NCI-H146 treated with DMSO at 0.1 percent for 48 hours (cell line): Measurements from ENCODE around the gene ANKRD34A.

ENCODE experiments used
- DNase-seq: peaks from one replicate; lab custom pipeline; 2025; ENCODE audit not compliant: unreplicated experiment; lab: John Stamatoyannopoulos, UW

ANKRD34A gene

DNA sequence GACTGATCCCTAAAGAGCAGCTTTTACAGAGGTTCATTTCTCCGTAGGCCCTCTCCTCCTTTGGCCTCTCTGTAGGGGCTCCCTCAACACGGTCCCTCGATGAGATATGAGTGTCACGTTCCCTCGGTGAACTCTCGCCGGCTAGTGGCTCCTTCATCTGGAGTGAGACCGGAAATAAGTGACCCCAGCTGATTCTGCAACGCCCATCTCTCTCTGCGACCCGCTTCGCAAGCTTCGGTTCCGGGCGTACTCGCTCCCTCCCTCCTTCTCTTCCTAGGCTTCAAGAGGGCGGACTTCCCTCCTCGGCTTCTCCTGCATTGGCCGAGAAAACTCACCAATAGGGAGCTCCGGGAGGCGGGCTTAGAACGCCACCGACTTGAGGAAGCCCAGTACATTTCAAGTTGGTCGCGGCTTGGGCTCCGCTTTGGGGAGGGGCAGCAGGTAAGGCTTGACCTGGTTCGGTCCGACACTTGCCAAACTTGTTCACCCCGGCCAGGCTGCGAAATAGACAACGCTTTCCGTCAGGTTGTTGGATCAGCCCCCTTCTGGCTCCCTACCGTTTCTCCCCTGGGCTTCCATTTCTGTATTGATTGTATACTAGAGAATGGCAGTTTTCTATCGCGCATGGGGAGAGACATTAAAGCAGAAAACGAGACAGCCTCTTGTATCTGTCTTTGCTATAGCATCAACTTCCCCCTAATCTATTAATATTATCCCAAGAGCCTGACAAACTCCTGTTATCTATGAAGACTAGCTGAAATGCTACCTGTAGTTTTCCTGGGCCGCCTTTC lies at the start of gene ANKRD34A, which contains the start of gene POLR3GL:
ANKRD34A (minus strand) TSS at position 248 of the 791 bp plus-strand sequence. CDS start 2,816 bp downstream, outside the sequence.
POLR3GL (plus strand) TSS at position 363 of the 791 bp plus-strand sequence. CDS start 10,176 bp downstream, outside the sequence.
- peak; percentile 85 for DNase-seq

- DNase-seq: no peak
These were observed 49.2 kb upstream of the ANKRD34A start for GRCh38 chr1:146013559-146013922.

DNA sequence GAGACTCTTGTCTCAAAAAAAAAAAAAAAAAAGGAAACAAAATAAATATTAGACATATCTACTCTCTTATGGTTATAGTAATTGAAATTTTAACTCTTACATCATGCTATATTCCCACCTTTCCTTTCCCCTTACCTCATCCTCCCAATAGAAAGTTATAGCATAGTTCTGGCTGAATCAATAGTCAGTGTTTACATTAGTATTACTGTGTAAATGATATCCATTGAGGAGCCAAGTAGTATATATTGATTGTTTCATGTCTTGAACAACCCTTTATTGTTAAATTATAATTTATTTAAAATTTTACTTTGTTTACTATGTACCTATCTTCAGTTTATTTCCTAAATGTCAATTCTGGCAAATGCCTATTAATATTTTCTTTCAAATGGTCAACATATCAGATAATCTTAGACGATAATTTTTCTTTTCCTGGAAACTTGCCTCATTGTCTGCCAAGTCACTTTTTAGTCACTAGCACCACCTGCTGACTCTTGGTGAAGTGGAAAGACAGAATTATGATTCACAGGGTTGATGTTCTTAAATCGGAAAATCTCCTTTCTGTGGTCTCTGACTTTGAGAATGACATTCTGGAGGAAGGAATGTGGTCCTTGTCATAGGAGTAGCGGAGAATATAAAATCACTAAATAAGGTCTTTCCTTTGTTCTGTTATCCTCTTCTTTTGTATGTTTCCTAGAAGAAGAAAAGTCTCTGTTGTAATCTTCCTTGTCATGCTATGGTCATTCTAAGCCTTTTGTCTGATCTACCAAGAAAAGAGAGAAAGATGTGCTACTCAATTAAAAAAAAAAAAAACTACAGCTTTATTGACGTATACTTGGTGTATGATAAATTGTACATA lies 48.6 kb upstream of the ANKRD34A start:
- DNase-seq: peak; percentile 81

- no peak for DNase-seq
These were observed 45.9 kb upstream of the ANKRD34A start for GRCh38 chr1:146010126-146010738.

- no peak for DNase-seq
These were observed 43.2 kb upstream of the ANKRD34A start for GRCh38 chr1:146007489-146008133.

- no peak for DNase-seq
These were observed 37.3 kb upstream of the ANKRD34A start for GRCh38 chr1:146001709-146002108.

DNA sequence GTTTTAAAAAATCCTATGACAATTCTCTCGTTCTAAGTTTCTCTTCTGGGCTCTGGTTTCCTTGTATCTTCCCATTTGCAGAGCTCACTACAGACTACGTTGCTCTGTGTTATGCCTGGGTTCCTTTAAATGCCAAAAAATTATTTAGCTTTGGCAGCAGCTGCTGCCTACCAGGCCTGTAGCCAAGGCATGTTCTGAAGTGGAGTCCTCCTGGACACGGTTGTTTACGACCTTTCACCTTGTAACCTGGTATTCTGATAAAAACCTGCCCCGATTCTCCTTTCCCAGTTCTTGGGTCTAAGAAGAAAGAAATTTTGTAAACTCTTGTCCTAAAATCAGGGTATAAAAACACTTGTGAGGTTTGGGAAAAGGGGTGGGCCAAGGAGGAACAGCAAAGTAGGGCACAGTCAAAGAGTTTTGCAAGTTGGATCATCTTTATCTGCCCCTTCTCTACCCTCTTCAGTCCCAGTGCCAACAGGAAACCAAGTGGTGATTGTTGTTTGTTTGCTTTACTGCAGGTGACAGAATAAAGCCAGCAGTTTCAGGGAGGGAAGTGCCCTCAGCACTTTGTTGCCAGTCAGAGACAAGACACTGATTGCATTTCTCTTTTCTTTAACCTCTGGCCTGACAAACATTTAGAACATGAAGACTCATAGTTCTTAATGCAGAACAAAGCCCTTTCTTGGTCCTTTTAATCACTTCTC lies 35.1 kb upstream of the ANKRD34A start:
- DNase-seq: no peak

GRCh38 chr1:145997718-145998023 lies 33.3 kb upstream of the ANKRD34A start:
- no peak for DNase-seq

GRCh38 chr1:145997016-145997717 lies 32.8 kb upstream of the ANKRD34A start:
- DNase-seq: peak; percentile 17

GRCh38 chr1:145996433-145997015 lies 32.1 kb upstream of the ANKRD34A start, which contains the start of gene TXNIP:
Gene TXNIP (minus strand): TSS chr1:145996579. CDS start chr1:145996266, 313 bp downstream.
- DNase-seq: peak; percentile 96

GRCh38 chr1:145995964-145996432 lies 31.6 kb upstream of the ANKRD34A start:
- no peak for DNase-seq

DNA sequence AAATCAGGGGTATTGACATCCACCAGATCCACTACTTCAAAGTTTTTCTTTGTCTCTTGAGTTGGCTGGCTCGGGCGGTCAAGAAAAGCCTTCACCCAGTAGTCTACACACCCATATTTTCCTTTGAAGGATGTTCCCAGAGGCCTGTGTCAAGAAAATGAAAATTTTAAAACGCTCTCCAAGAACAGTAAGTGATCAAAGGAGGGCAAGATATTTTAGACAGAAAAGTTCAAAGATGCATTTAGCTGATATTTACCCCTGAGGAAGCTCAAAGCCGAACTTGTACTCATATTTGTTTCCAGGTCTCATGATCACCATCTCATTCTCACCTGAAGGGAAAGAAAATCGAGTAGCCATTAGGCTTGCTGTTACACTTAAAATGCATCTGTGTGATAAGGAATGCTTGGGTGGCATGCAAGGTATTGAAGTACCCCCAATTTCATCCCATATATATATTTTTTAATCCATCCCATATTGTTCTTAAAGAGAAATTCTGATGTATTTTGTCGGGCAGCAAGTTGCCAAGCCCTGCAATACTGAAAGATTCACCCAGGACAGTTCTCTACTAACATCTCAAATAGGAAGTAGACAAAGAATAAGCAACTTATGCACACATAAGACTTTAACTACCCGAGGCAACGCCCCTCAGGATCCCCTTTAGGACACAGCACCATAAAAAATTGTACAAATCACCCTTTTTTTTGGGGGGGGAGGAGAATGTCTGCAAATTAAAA lies 30.9 kb upstream of the ANKRD34A start:
- DNase-seq: no peak

DNA sequence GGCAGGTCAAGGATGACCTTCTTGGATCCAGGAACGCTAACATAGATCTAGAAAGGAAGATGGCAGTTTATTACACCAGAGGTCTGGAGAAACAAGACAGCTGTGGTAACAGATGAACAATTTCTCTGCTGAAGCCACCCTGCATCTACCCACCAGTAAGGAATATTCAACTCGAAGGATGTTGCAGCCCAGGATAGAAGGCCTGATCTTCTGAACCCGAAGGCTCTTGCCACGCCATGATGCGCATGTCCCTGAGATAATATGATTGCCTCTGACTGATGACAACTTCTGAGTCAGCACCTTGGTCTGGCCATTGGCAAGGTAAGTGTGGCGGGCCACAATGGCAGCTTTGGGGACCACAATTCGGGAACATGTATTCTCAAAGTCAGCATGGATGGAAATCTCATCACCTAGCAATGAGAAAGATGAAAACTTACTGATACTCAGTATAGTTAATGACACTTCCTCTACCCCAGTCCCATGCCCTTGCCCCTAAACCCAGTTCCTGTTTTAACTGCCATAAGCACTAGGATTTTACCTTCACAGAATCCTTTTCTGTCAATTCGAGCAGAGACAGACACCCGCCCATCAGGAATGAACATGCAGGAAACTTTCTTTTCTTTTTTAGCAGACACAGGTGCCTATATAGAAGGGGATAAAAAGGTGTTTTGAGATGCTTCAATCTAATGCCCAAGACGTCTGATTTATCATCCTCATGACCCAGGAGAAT lies 30.2 kb upstream of the ANKRD34A start:
- DNase-seq: no peak

GRCh38 chr1:145993618-145994390 lies 29.4 kb upstream of the ANKRD34A start:
- no peak for DNase-seq

GRCh38 chr1:145992958-145993617 lies 28.7 kb upstream of the ANKRD34A start:
- DNase-seq: no peak

DNA sequence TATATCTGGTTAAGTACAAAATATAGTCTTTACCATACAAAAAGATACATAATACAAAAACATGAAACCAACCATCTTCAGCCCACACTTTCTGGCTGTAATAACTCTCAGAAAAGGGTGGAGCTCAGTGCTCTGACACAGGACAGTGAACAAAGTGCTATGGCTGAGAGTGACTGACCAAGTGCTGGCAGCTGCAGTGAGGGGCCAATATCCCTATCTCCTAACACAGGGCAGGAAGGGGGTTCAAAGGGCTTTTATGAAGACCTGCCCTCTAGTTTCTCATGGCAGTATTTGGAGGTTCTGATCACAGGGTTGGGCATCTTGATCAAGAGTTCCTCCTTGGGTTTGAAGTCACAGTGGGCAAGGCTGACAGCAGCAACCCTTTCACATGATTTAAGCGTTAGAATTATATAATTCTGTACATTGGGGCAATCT lies 28.1 kb upstream of the ANKRD34A start:
- no peak for DNase-seq
